Breast epithelium (tissue), 3 donors: ENCODE data around the gene ATP6V0B.

Experiments
- POLR2A ChIP-seq: fragments of 450-650 bp; IDR thresholded peaks from one replicate; pipeline ENCODE4 v1.6.1; 2016; ENCODE audit warnings: antibody characterized with exemption, mild to moderate bottlenecking, moderate library complexity
- TF ChIP-seq, protein P1 (sequence below), 3 donors: fragments of 450-650 bp; IDR thresholded peaks; one replicate each; pipeline ENCODE4 v1.5.1; 2016 to 2017; ENCODE audit warnings: antibody characterized with exemption in 3 of 3, mild to moderate bottlenecking in 3 of 3, moderate library complexity in 3 of 3

DNA sequence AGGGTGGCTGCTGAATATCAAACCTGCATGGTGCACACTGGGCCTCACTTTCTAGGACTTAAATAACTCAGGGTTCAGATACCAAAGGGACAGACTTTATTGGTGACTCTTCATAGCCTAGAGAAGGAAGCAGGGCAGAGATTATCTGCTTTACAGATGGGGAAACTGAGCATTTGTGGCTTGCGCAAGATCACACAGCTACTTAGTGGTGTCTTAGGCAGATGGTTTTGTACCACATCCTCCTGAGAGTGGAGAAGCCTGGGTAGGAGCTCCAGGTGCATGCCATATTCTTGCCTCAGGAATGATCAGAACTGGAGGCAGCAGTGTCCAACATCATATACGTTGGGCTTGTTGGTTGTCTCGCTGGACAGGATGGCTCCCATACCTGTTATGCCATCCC lies 11.8 kb upstream of the ATP6V0B start:
- TF ChIP-seq POLR2A = no peak
- TF ChIP-seq, protein P1, sequence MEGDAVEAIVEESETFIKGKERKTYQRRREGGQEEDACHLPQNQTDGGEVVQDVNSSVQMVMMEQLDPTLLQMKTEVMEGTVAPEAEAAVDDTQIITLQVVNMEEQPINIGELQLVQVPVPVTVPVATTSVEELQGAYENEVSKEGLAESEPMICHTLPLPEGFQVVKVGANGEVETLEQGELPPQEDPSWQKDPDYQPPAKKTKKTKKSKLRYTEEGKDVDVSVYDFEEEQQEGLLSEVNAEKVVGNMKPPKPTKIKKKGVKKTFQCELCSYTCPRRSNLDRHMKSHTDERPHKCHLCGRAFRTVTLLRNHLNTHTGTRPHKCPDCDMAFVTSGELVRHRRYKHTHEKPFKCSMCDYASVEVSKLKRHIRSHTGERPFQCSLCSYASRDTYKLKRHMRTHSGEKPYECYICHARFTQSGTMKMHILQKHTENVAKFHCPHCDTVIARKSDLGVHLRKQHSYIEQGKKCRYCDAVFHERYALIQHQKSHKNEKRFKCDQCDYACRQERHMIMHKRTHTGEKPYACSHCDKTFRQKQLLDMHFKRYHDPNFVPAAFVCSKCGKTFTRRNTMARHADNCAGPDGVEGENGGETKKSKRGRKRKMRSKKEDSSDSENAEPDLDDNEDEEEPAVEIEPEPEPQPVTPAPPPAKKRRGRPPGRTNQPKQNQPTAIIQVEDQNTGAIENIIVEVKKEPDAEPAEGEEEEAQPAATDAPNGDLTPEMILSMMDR (IDR thresholded peaks at IDR 0.05) = no peak
